IPS DF 6.9 (cell line): Measurements from ENCODE around the gene GLI3.

ENCODE experiments used
- DNase-seq: peaks from one replicate; pipeline ENCODE4 v3.0.0-alpha.2; 2013; ENCODE audit warnings: low read depth, low spot score
- H3K27ac ChIP-seq: one replicate; pipeline ENCODE4 v1.5.1; 2013; ENCODE audit warnings: low read length, control low read depth
- H3K27me3 ChIP-seq: 2 replicates; pipeline ENCODE4 v1.6.1; 2013; ENCODE audit warnings: mild to moderate bottlenecking, low read length; ENCODE audit not compliant: control insufficient read depth, insufficient read depth
- H3K36me3 ChIP-seq: 2 replicates; pipeline ENCODE4 v1.6.1; 2013; ENCODE audit warnings: low read length; ENCODE audit not compliant: control insufficient read depth, insufficient read depth
- H3K4me1 ChIP-seq: 2 replicates; pipeline ENCODE4 v1.6.1; 2013; ENCODE audit warnings: low read length; ENCODE audit not compliant: control insufficient read depth, insufficient read depth
- H3K4me3 ChIP-seq: 2 replicates; pipeline ENCODE4 v1.5.1; 2013; ENCODE audit warnings: mild to moderate bottlenecking, low read length
- H3K9me3 ChIP-seq: 2 replicates; pipeline ENCODE4 v1.6.1; 2013; ENCODE audit warnings: low read length, inconsistent platforms; ENCODE audit not compliant: control insufficient read depth, insufficient read depth
- WGBS: extraction: QIAGEN DNeasy Blood & Tissue Kit; methylation state at CpG from one replicate; pipeline ENCODE4 v1.1.7; 2013; ENCODE audit warnings: mixed read lengths, missing lambda C conversion rate; ENCODE audit not compliant: insufficient read length, insufficient coverage; 5-methylcytosine and 5-hydroxymethylcytosine counted together

GLI3 gene

GRCh38 chr7:41943094-41943577 lies 293.9 kb downstream of the GLI3 start:
- peak; percentile 66 for DNase-seq
- Histone ChIP-seq H3K36me3 (no peaks in the 10 kb centered on the region), H3K9me3 (no peaks in the 10 kb centered on the region), H3K4me3 (no peak overlapping the region), H3K27me3 (no peaks in the 10 kb centered on the region), H3K27ac (no peak overlapping the region), H3K4me1 (peaks cover 2% of the 10 kb centered on the region; the same call in 1 of the 2 replicates)
- WGBS = no CpG with 5 or more reads among the region's 16 CpGs

GRCh38 chr7:41942468-41943093 lies 294.4 kb downstream of the GLI3 start:
- DNase-seq = no peak
- Histone ChIP-seq H3K27me3 (no peaks in the 10 kb centered on the region), H3K4me3 (no peak overlapping the region), H3K9me3 (no peaks in the 10 kb centered on the region), H3K4me1 (peaks cover 2% of the 10 kb centered on the region; the same call in 1 of the 2 replicates), H3K27ac (no peak overlapping the region), H3K36me3 (no peaks in the 10 kb centered on the region)
- WGBS = no CpG with 5 or more reads among the region's 23 CpGs

GRCh38 chr7:41940760-41941343 lies 296.2 kb downstream of the GLI3 start:
- H3K4me3 ChIP-seq = no peak overlapping the region
- H3K9me3 ChIP-seq = no peaks in the 10 kb centered on the region
- no peaks in the 10 kb centered on the region for H3K36me3 ChIP-seq
- DNase-seq = peak; percentile 72
- WGBS = no CpG with 5 or more reads among the region's 6 CpGs
- H3K27ac ChIP-seq = no peak overlapping the region
- H3K4me1 ChIP-seq = peaks cover 2% of the 10 kb centered on the region; the same call in 1 of the 2 replicates
- no peaks in the 10 kb centered on the region for H3K27me3 ChIP-seq

GRCh38 chr7:41938371-41938770 lies 298.6 kb downstream of the GLI3 start:
- Histone ChIP-seq H3K4me1 (peaks cover 2% of the 10 kb centered on the region; the same call in 1 of the 2 replicates), H3K27me3 (no peaks in the 10 kb centered on the region), H3K27ac (no peak overlapping the region), H3K9me3 (no peaks in the 10 kb centered on the region), H3K36me3 (no peaks in the 10 kb centered on the region), H3K4me3 (no peak overlapping the region)
- WGBS = no CpG with 5 or more reads among the region's 2 CpGs
- DNase-seq = no peak

DNA sequence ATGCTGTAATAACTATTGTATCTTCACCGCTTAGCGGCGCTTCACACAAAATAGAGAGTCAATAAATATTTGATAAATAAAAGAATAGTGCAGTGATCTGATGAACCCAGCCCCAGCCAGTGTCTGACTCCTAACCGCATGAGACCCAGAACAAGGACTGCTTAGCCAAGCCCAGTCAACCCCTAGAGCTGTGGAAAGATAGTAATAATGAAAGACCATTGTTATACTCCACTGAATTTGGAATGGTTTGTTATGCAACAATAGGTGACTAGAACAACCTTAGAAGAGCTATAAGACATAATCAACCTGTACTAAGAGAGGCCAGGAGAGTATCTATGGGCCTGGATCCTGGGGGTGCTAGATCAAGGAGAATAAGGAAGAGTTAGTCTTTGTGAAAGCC lies 303.6 kb downstream of the GLI3 start:
- Histone ChIP-seq H3K4me3 (no peak overlapping the region), H3K27me3 (no peaks in the 10 kb centered on the region), H3K27ac (no peak overlapping the region), H3K36me3 (no peaks in the 10 kb centered on the region), H3K9me3 (no peaks in the 10 kb centered on the region), H3K4me1 (no peaks in the 10 kb centered on the region)
- no peak for DNase-seq
- no CpG with 5 or more reads among the region's 4 CpGs for WGBS

- no CpG with 5 or more reads among the region's 6 CpGs for WGBS
- no peaks in the 10 kb centered on the region for H3K4me1 ChIP-seq
- no peaks in the 10 kb centered on the region for H3K9me3 ChIP-seq
- no peak overlapping the region for H3K4me3 ChIP-seq
- DNase-seq = no peak
- no peaks in the 10 kb centered on the region for H3K36me3 ChIP-seq
- no peaks in the 10 kb centered on the region for H3K27me3 ChIP-seq
- no peak overlapping the region for H3K27ac ChIP-seq
These were observed 305.8 kb downstream of the GLI3 start for GRCh38 chr7:41931263-41931646.

DNA sequence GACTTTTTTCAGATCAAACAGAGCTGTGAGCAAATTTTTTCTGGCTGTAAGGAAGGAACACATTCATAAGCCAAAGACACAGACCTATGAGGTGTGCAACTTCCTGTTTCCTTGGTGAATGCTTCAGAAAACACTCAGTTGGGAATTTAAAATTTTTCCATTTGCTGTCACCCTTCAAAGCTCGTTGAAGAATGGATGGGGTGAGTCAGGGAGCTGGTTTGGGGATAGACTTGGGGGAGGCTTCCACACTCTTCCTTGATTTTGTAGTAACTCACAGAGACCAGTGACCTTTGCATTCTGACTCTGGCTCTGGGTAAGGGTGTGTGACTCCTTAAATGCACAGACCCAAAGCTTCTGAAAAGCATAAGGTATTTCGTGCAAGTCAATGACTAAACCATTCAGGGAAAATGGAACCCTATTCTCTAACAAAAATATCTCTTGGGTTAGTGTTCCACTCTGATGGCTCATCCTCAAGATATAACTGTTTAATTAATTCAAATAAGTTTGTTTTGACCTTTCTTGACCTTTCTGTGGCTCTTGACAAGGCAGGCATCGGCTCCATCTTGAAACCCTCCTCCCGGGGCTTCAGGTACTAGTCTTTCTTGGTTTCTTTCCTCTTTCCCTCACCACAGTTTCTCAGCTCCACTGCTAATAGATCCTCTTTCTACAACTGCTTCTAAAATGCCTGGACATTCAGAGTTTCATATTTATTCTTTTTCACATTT lies 306.3 kb downstream of the GLI3 start:
- Histone ChIP-seq H3K27ac (no peak overlapping the region), H3K4me3 (no peak overlapping the region), H3K4me1 (no peaks in the 10 kb centered on the region), H3K27me3 (no peaks in the 10 kb centered on the region), H3K9me3 (no peaks in the 10 kb centered on the region), H3K36me3 (no peaks in the 10 kb centered on the region)
- WGBS = no CpG with 5 or more reads among the region's 4 CpGs
- no peak for DNase-seq

DNA sequence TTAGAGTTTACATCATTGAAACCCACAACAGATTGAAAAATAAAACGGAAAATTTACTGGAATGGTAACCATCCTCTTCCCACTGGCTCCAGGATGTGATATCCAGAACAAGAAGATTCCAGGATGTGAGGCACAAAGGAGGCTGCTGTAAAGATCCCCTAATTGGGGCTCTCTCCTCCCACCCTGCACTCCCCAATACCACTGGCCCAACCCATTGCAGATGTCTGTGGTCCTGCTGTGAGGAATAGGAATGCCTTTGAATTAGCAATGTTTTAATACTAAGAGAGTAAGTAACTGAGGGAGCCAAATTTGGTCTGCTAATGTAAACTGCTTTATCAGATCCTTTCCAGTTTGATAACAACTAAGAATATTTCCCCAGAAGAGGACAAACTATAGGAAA lies 308.2 kb downstream of the GLI3 start:
- Histone ChIP-seq H3K27ac (no peak overlapping the region), H3K27me3 (no peaks in the 10 kb centered on the region), H3K4me3 (no peak overlapping the region), H3K9me3 (no peaks in the 10 kb centered on the region), H3K36me3 (no peaks in the 10 kb centered on the region), H3K4me1 (no peaks in the 10 kb centered on the region)
- DNase-seq = no peak
- no CpG with 5 or more reads among the region's 1 CpG for WGBS

DNA sequence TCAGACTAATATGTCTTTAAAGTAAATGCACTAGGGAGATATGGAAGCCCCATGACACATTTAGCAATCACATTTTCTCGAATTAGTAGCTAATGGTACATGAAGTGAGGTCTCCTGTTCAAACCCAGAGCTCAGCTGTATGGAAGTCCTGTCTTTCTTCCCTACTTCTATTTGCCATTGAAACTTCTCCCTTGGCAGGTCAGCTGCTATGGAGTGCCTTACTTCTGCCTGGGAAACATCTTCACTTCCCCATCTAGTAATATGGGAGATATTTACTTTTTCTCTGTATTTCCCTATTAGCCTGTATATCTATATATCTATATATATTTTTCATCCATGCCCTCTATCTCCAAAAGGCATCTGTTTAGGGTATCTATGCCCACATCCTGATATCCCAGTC lies 308.8 kb downstream of the GLI3 start:
- WGBS = no CpG with 5 or more reads among the region's 1 CpG
- H3K27me3 ChIP-seq = no peaks in the 10 kb centered on the region
- no peak overlapping the region for H3K4me3 ChIP-seq
- no peaks in the 10 kb centered on the region for H3K36me3 ChIP-seq
- DNase-seq = no peak
- H3K9me3 ChIP-seq = no peaks in the 10 kb centered on the region
- no peak overlapping the region for H3K27ac ChIP-seq
- no peaks in the 10 kb centered on the region for H3K4me1 ChIP-seq

- no peak overlapping the region for H3K27ac ChIP-seq
- H3K4me3 ChIP-seq = no peak overlapping the region
- WGBS = no CpG with 5 or more reads among the region's 6 CpGs
- no peaks in the 10 kb centered on the region for H3K4me1 ChIP-seq
- no peaks in the 10 kb centered on the region for H3K27me3 ChIP-seq
- H3K9me3 ChIP-seq = no peaks in the 10 kb centered on the region
- no peaks in the 10 kb centered on the region for H3K36me3 ChIP-seq
- no peak for DNase-seq
These were observed 309.6 kb downstream of the GLI3 start for GRCh38 chr7:41927380-41927779.
